ENCODE measurements around the gene SPATA12.

GRCh38 chr3:57116501-57116900 lies 56.0 kb downstream of the SPATA12 start:
- no peak for TF ChIP-seq CTCF (IDR thresholded peaks at IDR 0.05)
- no peak for TF ChIP-seq POLR2A (IDR thresholded peaks at IDR 0.05)

Measured in testis (tissue), 2 donors.